ENCODE data around the gene NFYA. TPM values are rescaled to one million over a fixed set of nuclear protein-coding genes. Genes with fewer than 3 reads are reported as not detected.

Gene NFYA
- total and polyA plus RNA-seq, 2 of the 13 experiments (the other 11 are each of a cell fraction or from before 2014, with no cell fraction given), result 16.0 to 22.9 TPM

DNA sequence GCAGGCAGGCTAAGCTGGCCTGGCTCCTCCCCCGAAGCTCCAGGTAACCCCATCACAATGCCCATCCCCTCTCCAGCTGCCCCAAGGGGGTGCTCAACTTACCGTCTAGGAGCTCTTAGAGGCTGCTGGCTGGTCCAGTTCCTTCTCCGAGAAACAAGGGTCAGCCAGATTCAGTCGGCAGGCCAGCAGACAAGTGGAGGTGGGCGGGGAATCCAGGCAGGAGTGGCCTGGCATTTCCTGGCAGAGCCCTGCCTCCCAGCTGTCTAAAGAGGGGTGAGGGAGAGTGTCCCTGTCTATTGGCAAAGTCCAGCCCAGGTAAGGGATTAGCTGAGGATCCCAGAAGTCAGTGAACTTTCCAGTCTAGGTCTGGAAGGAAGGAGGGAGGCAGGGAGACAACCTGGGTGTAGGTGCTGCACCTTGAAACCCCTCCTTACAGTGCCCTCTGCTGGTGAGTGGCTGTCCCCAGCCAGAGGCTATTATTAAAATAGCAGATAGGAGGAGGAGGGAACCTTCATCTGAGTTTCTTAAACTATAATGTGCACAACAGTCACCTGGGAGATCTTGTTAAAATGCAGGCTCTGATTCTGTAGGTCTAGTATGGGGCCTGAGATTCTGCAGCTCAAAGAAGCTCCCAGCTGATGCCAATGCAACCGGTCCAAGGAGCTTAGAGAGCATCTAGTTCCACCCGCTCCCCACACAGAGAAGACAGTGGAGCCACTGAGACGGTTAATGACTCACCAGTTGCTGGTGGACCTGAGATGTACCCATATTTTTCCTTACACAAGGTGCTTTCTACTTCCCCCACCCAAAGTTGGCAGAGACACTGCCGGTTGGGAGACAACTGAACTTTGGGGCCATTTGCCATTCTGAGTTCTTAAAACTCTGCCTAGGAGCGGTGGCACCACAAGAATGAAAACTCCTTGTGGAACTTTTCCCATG is 33.4 kb upstream of the NFYA start, which contains the start of gene UNC5CL (continued):
- TF ChIP-seq ZNF280D (CRISPR knock-in tag; IDR thresholded peaks at IDR 0.05), result peak; percentile 14; the same call in 1 of the 2 replicates
- TF ChIP-seq, protein P1, sequence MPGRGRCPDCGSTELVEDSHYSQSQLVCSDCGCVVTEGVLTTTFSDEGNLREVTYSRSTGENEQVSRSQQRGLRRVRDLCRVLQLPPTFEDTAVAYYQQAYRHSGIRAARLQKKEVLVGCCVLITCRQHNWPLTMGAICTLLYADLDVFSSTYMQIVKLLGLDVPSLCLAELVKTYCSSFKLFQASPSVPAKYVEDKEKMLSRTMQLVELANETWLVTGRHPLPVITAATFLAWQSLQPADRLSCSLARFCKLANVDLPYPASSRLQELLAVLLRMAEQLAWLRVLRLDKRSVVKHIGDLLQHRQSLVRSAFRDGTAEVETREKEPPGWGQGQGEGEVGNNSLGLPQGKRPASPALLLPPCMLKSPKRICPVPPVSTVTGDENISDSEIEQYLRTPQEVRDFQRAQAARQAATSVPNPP (CRISPR knock-in tag; IDR thresholded peaks at IDR 0.05), result no peak
- no peak for TF ChIP-seq EP300 (IDR thresholded peaks at IDR 0.05; ENCODE audit: low read depth in 2 of 2, low read length in 2 of 2)
- peak; percentile 26; the same call in 1 of the 2 replicates for TF ChIP-seq EP300 (CRISPR knock-in tag; IDR thresholded peaks at IDR 0.05; ENCODE audit: borderline replicate concordance)
- TF ChIP-seq CHD4 (IDR thresholded peaks at IDR 0.05; ENCODE audit: borderline replicate concordance, low read length), result 0 out of 2 replicates have a peak, but pooled peaks have one; percentile 27
- no peak for TF ChIP-seq KLF11 (CRISPR knock-in tag; IDR thresholded peaks at IDR 0.05)
- TF ChIP-seq RFXANK (CRISPR knock-in tag; IDR thresholded peaks at IDR 0.05), result no peak
- no peak for TF ChIP-seq NONO (IDR thresholded peaks at IDR 0.05)
- no peak for TF ChIP-seq NONO (CRISPR knock-in tag; conservative IDR thresholded peaks at IDR 0.05)
- TF ChIP-seq, protein P2, sequence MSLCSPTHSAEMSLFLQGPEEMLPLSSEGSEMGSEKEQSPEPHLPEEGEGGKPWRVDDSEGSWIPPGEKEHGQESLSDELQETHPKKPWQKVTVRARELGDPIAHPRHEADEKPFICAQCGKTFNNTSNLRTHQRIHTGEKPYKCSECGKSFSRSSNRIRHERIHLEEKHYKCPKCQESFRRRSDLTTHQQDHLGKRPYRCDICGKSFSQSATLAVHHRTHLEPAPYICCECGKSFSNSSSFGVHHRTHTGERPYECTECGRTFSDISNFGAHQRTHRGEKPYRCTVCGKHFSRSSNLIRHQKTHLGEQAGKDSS (CRISPR knock-in tag; IDR thresholded peaks at IDR 0.05; ENCODE audit: borderline replicate concordance, low read depth), result 0 out of 2 replicates have a peak, but pooled peaks have one; percentile 50
- 0 out of 2 replicates have a peak, but pooled peaks have one; percentile 12 for TF ChIP-seq SAP130 (CRISPR knock-in tag; IDR thresholded peaks at IDR 0.05; ENCODE audit: low read depth)
- TF ChIP-seq, protein P3, sequence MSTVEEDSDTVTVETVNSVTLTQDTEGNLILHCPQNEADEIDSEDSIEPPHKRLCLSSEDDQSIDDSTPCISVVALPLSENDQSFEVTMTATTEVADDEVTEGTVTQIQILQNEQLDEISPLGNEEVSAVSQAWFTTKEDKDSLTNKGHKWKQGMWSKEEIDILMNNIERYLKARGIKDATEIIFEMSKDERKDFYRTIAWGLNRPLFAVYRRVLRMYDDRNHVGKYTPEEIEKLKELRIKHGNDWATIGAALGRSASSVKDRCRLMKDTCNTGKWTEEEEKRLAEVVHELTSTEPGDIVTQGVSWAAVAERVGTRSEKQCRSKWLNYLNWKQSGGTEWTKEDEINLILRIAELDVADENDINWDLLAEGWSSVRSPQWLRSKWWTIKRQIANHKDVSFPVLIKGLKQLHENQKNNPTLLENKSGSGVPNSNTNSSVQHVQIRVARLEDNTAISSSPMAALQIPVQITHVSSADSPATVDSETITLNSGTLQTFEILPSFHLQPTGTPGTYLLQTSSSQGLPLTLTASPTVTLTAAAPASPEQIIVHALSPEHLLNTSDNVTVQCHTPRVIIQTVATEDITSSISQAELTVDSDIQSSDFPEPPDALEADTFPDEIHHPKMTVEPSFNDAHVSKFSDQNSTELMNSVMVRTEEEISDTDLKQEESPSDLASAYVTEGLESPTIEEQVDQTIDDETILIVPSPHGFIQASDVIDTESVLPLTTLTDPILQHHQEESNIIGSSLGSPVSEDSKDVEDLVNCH (CRISPR knock-in tag; IDR thresholded peaks at IDR 0.05), result no peak
- no peak for TF ChIP-seq SIX1 (CRISPR knock-in tag; IDR thresholded peaks at IDR 0.05; ENCODE audit: borderline replicate concordance)
- TF ChIP-seq RELA (CRISPR knock-in tag; IDR thresholded peaks at IDR 0.05), result 0 out of 2 replicates have a peak, but pooled peaks have one; percentile 18
- TF ChIP-seq ZNF180 (CRISPR knock-in tag; IDR thresholded peaks at IDR 0.05; ENCODE audit: borderline replicate concordance, low read depth), result no peak
- TF ChIP-seq TCF12 (IDR thresholded peaks at IDR 0.05), result no peak
- TF ChIP-seq TCF12 (CRISPR knock-in tag; IDR thresholded peaks at IDR 0.05), result no peak
- no peak for TF ChIP-seq ZNF3 (CRISPR knock-in tag; IDR thresholded peaks at IDR 0.05)
- TF ChIP-seq HNRNPL (IDR thresholded peaks at IDR 0.05; ENCODE audit: low read depth, low read length), result 0 out of 2 replicates have a peak, but pooled peaks have one; percentile 43
- no peak for TF ChIP-seq TCF7L2 (IDR thresholded peaks at IDR 0.05; ENCODE audit: low read depth, low read length)
- TF ChIP-seq, protein P4, sequence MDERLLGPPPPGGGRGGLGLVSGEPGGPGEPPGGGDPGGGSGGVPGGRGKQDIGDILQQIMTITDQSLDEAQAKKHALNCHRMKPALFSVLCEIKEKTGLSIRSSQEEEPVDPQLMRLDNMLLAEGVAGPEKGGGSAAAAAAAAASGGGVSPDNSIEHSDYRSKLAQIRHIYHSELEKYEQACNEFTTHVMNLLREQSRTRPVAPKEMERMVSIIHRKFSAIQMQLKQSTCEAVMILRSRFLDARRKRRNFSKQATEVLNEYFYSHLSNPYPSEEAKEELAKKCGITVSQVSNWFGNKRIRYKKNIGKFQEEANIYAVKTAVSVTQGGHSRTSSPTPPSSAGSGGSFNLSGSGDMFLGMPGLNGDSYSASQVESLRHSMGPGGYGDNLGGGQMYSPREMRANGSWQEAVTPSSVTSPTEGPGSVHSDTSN (CRISPR knock-in tag; IDR thresholded peaks at IDR 0.05), result no peak
